ENCODE results near the gene CDC37L1.

DNA sequence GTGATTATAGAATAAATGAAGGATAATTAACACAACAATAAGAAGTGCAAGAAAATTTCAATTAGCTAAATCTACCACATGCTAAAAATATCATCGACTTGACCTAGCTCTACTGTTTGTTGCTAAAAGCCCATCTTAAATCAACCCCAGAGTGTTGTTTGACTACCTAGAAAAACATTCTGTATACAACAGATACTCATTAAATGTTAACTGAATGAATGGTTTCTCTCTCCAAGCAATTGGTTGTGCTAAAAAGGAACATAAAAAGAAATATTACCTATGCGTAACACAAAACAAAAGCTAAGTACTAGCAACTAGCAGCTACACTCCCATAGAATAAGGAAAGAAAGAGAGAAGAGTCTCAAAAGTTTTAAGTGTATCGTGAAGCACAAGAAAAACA is 22.7 kb upstream of the CDC37L1 start:
- TF ChIP-seq EZH2phosphoT487 (IDR thresholded peaks at IDR 0.05; ENCODE audit: insufficient read depth, low read depth) (no peak), EZH2 (IDR thresholded peaks at IDR 0.05; ENCODE audit: insufficient read depth, poor library complexity, severe bottlenecking) (no peak)
